Retinal pigment epithelial cell (primary cell): ENCODE data around the gene SLC24A4.

Source experiments
- DNase-seq: peaks from one replicate; pipeline ENCODE4 v3.0.0-alpha.2; 2010; ENCODE audit warnings: low read depth
- H3K4me3 ChIP-seq: 2 replicates; pipeline ENCODE4 v1.5.1; 2011; ENCODE audit warnings: mild to moderate bottlenecking, low read length, control low read depth, moderate library complexity
- TF ChIP-seq, protein P1 (sequence below): conservative IDR thresholded peaks from 2 replicates; pipeline ENCODE4 v1.5.1; 2011; ENCODE audit warnings: low read depth, low read length, control low read depth, inconsistent platforms

SLC24A4 gene

GRCh38 chr14:92486881-92487280 is 163.9 kb downstream of the SLC24A4 start:
- TF ChIP-seq, protein P1, sequence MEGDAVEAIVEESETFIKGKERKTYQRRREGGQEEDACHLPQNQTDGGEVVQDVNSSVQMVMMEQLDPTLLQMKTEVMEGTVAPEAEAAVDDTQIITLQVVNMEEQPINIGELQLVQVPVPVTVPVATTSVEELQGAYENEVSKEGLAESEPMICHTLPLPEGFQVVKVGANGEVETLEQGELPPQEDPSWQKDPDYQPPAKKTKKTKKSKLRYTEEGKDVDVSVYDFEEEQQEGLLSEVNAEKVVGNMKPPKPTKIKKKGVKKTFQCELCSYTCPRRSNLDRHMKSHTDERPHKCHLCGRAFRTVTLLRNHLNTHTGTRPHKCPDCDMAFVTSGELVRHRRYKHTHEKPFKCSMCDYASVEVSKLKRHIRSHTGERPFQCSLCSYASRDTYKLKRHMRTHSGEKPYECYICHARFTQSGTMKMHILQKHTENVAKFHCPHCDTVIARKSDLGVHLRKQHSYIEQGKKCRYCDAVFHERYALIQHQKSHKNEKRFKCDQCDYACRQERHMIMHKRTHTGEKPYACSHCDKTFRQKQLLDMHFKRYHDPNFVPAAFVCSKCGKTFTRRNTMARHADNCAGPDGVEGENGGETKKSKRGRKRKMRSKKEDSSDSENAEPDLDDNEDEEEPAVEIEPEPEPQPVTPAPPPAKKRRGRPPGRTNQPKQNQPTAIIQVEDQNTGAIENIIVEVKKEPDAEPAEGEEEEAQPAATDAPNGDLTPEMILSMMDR = no peak
- no peak for DNase-seq
- no peak overlapping the region for H3K4me3 ChIP-seq

DNA sequence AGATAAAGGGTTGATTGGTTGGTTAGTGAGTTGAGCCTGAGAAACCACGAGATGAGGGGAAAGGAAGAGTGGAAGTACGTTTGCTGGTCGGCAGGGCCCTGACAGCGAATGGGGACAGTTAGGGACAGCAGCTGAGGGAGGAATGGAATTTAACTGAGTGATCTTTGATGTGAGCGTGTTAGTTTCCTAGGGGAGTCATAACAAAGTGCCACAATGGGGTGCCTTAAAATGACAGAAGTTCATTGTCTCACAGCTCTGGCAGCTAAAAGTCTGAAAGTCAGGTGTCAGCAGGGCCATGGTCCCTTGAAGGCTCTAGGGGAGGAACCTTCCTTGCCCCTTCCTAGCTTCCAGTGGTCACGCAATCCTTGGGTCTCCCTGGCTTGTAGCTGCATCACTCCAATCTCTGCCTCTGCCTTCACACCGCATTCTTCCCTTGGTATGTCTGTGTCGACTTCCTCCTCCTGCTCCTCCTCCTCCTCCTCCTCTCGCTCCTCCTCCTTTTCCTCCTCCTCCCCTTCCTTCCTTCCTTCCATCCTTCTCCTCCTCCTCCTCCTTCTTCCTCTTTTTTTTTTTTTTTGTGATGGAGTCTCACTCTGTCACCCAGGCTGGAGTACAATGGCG is 164.7 kb downstream of the SLC24A4 start:
- no peak for DNase-seq
- no peak overlapping the region for H3K4me3 ChIP-seq
- TF ChIP-seq, protein P1 = no peak

DNA sequence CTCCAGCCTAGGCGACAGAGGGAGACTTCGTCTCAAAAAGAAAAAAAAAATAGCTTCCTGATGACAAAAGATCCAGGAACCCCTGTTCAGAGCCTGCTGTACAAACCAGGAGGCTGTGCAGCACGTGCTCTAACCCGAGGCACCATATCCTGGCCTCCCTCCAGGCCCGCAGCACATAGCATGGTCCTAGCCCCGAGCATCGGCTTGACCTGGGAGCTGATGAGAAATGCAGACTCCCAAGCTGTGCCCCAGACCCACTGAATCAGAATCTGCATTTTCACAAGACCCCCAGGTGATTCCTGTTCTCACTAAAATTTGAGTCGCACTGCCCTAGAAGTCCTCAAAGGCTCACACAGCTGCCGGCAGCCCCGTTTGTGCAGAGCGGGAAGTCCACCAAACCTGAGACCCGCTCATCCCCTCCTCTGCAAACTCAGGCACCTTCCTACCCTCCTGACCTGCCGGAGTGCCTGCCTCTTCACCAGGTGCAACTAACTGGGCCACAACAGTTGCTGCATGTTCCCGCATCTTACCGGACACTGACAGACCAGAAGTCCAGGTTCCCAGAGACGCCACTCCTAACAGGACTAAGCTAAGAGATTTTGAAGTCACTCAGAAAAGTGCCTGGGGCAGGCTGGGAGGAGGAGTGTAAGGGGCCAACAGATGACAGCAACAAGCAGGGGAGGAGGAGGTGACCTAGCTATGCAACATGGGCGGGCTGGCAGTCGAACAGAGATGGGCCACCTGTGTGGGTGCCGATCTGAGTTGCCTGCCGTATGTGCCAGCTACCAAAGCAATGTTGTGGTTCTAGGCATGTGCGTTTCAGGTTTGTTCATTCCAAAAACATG is 166.7 kb downstream of the SLC24A4 start:
- no peak for DNase-seq

GRCh38 chr14:92490239-92490959 is 167.4 kb downstream of the SLC24A4 start:
- TF ChIP-seq, protein P1 = no peak
- DNase-seq = no peak
- H3K4me3 ChIP-seq = no peak overlapping the region

More for the DNA sequence above, 166.7 kb downstream of the SLC24A4 start:
- H3K4me3 ChIP-seq = no peak overlapping the region
- TF ChIP-seq, protein P1 = no peak

DNA sequence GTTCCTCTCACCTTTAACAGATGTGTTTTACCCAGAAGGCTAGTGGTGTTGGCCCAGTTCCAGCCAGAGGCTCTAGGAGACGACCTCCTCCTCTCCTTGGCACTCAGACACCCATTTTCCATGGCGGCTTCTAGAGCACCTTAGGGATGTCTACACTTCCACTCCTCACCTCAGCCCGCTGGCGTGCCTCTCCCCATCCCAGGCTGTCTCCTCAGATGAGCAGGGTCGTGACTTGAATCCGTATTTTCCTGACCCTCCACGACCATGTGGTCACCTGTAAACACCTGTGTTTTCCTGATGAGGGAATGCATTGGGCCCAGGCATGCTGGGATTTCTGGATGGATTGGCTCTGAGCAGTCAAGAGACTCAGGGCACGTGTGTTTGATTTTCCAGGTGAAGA is 168.8 kb downstream of the SLC24A4 start:
- H3K4me3 ChIP-seq = no peak overlapping the region
- no peak for DNase-seq
- TF ChIP-seq, protein P1 = no peak

GRCh38 chr14:92492258-92492657 is 169.3 kb downstream of the SLC24A4 start:
- DNase-seq = no peak
- no peak overlapping the region for H3K4me3 ChIP-seq
- TF ChIP-seq, protein P1 = no peak
